Transverse colon (tissue), 4 donors: Measurements from ENCODE around the gene TTC39C. TPM values are rescaled to one million over a fixed set of nuclear protein-coding genes. Genes with fewer than 3 reads are reported as not detected.

Experiments used
- DNase-seq: peaks from one replicate; pipeline ENCODE4 v3.0.0-alpha.2; 2019
- H3K27ac ChIP-seq, 4 donors: fragments of 200-600 bp; sonication (generic); 2 replicates each; pipeline ENCODE4 v1.5.1; 2016 to 2018; ENCODE audit warnings: inconsistent platforms in 4 of 4
- H3K27me3 ChIP-seq: fragments of 200-600 bp; sonication (generic); 2 replicates; pipeline ENCODE4 v1.5.1; 2017; ENCODE audit warnings: inconsistent platforms
- H3K36me3 ChIP-seq, 4 donors: fragments of 200-600 bp; sonication (generic); 2 replicates each; pipeline ENCODE4 v1.5.1; 2017 to 2019; ENCODE audit warnings: inconsistent platforms in 4 of 4
- H3K4me1 ChIP-seq, 4 donors: fragments of 200-600 bp; sonication (generic); 2 replicates each; pipeline ENCODE4 v1.5.1; 2017 to 2020; ENCODE audit warnings: inconsistent platforms in 4 of 4
- H3K4me3 ChIP-seq, 4 donors: fragments of 200-600 bp; sonication (generic); 1 replicate in 1 of 4; 2 replicates in 3 of 4; pipeline versions ENCODE4 v1.5.1 to v1.6.1; 2017 to 2019; ENCODE audit warnings: inconsistent platforms in 4 of 4
- H3K9me3 ChIP-seq, 2 donors: fragments of 200-600 bp; sonication (generic); 2 replicates each; pipeline ENCODE4 v1.5.1; 2017 to 2019; ENCODE audit warnings: inconsistent platforms in 2 of 2
- CTCF ChIP-seq, 5 experiments: fragments of 200-600 bp in 3 of 5; fragments of 450-650 bp in 2 of 5; sonication (generic) in 3 of 5; IDR thresholded peaks; 1 replicate in 2 of 5; 2 replicates in 3 of 5; pipeline ENCODE4 v1.5.1; 2016 to 2017; ENCODE audit warnings: antibody characterized with exemption in 5 of 5, inconsistent platforms in 3 of 5, mild to moderate bottlenecking in 2 of 5, moderate library complexity in 1 of 5
- EP300 ChIP-seq: sonication (generic); formaldehyde crosslinking; IDR thresholded peaks from one replicate; pipeline ENCODE4 v1.6.1; 2017; ENCODE audit warnings: antibody characterized with exemption, low read depth
- POLR2A ChIP-seq: fragments of 450-650 bp; IDR thresholded peaks from one replicate; pipeline ENCODE4 v1.6.1; 2016; ENCODE audit warnings: antibody characterized with exemption, mild to moderate bottlenecking, moderate library complexity
- POLR2AphosphoS5 ChIP-seq, 3 donors: sonication (generic); formaldehyde crosslinking; IDR thresholded peaks; one replicate each; pipeline ENCODE4 v1.6.1; 2016; ENCODE audit warnings: antibody characterized with exemption in 3 of 3
- WGBS, 2 donors: methylation state at CpG; one replicate each; pipeline ENCODE4 v1.1.5; 2018; ENCODE audit warnings: low coverage in 1 of 2; 5-methylcytosine and 5-hydroxymethylcytosine counted together
- in situ Hi-C, 4 donors: fragments of 200-750 bp; cut with MboI; loops; one replicate each; pipeline versions ENCODE4 v1.15.0 to v1.15.1; 2017; ENCODE audit warnings: low sequenced_read_pairs in 3 of 4, low pct_ligation_motif_present in 1 of 4, low pct_unique_long_range_greater_than_20kb in 1 of 4
- intact Hi-C: fragments of 100-400 bp; cut with DNase I; formaldehyde crosslinking; loops from one replicate; pipeline ENCODE4 v1.15.1; 2023; ENCODE audit warnings: low total_unique reads
- total RNA-seq, 4 donors: library from RNA; depleted of rRNA; stranded (reverse); fragments of >200 nt; gene quantifications; one replicate each; pipeline ENCODE4 v1.1.0, GENCODE V29; 2016

TTC39C gene
- total RNA-seq, 4 donors from 2014 or later, result 4.8 to 18.4 (median 7.4) TPM

- no peak for DNase-seq
- in situ Hi-C loops, result loop anchor here in 3 of 4 donors (25.0 kb wide), 2 partner anchors 300 to 475 kb away; no protein-coding TSS in a partner anchor
- WGBS, 2 donors, result 93 to 100% methylated on average over 2 of the region's 2 CpGs
These were observed 97.4 kb downstream of the TTC39C start for GRCh38 chr18:24111936-24112335.

GRCh38 chr18:24112464-24112863 lies 97.9 kb downstream of the TTC39C start:
- no peak overlapping the region for H3K4me3 ChIP-seq
- DNase-seq, result no peak
- H3K27ac ChIP-seq, result no peak overlapping the region
- in situ Hi-C loops (loop anchor here in 3 of 4 donors (25.0 kb wide), 2 partner anchors 300 to 475 kb away; no protein-coding TSS in a partner anchor), intact Hi-C loops (no loop called here)
- 91 to 100% methylated on average over 2 to 4 of the region's 4 CpGs for WGBS, 2 donors
- no peaks in the 10 kb centered on the region for H3K4me1 ChIP-seq
- H3K36me3 ChIP-seq, result no peaks in the 10 kb centered on the region
- H3K27me3 ChIP-seq, result no peaks in the 10 kb centered on the region
- H3K9me3 ChIP-seq, result no peaks in the 10 kb centered on the region
- TF ChIP-seq POLR2A (no peak), CTCF (IDR thresholded peaks at IDR 0.05) (no peak), EP300 (no peak), POLR2AphosphoS5 (IDR thresholded peaks at IDR 0.05) (no peak)

More at GRCh38 chr18:24111936-24112335, 97.4 kb downstream of the TTC39C start:
- no peaks in the 10 kb centered on the region for H3K4me1 ChIP-seq
- H3K4me3 ChIP-seq, result no peak overlapping the region
- H3K27me3 ChIP-seq, result no peaks in the 10 kb centered on the region
- H3K36me3 ChIP-seq, result no peaks in the 10 kb centered on the region
- intact Hi-C loops, result no loop called here
- H3K9me3 ChIP-seq, result no peaks in the 10 kb centered on the region
- TF ChIP-seq CTCF (IDR thresholded peaks at IDR 0.05), result no peak
- TF ChIP-seq POLR2A, result no peak
- no peak overlapping the region for H3K27ac ChIP-seq

GRCh38 chr18:24112874-24113615 lies 98.5 kb downstream of the TTC39C start:
- Histone ChIP-seq H3K9me3 (no peaks in the 10 kb centered on the region), H3K27ac (no peak overlapping the region), H3K27me3 (no peaks in the 10 kb centered on the region), H3K4me1 (no peaks in the 10 kb centered on the region), H3K4me3 (no peak overlapping the region), H3K36me3 (no peaks in the 10 kb centered on the region)
- TF ChIP-seq POLR2AphosphoS5 (IDR thresholded peaks at IDR 0.05), result no peak
- no peak for TF ChIP-seq CTCF (IDR thresholded peaks at IDR 0.05)
- no peak for TF ChIP-seq EP300
- TF ChIP-seq POLR2A, result no peak
- in situ Hi-C loops (loop anchor here in 3 of 4 donors (25.0 kb wide), 2 partner anchors 301 to 476 kb away; no protein-coding TSS in a partner anchor), intact Hi-C loops (no loop called here)
- no peak for DNase-seq
- WGBS, 2 donors, result 83 to 84% methylated on average over 7 to 15 of the region's 15 CpGs

- in situ Hi-C loops (loop anchor here in 3 of 4 donors (25.0 kb wide), 2 partner anchors 303 to 478 kb away; no protein-coding TSS in a partner anchor), intact Hi-C loops (no loop called here)
- H3K36me3 ChIP-seq, result no peaks in the 10 kb centered on the region
- no peaks in the 10 kb centered on the region for H3K27me3 ChIP-seq
- H3K9me3 ChIP-seq, result no peaks in the 10 kb centered on the region
- no peak overlapping the region for H3K27ac ChIP-seq
- TF ChIP-seq EP300, result no peak
- no peak for TF ChIP-seq POLR2A
- no peak for TF ChIP-seq CTCF (IDR thresholded peaks at IDR 0.05)
- no peak for TF ChIP-seq POLR2AphosphoS5 (IDR thresholded peaks at IDR 0.05)
- 60 to 74% methylated on average over 1 to 4 of the region's 4 CpGs for WGBS, 2 donors
- no peak for DNase-seq
- no peak overlapping the region for H3K4me3 ChIP-seq
- no peaks in the 10 kb centered on the region for H3K4me1 ChIP-seq
These were observed 100.5 kb downstream of the TTC39C start for GRCh38 chr18:24114924-24115549.
